Measurements from ENCODE around the gene CDH26. TPM values are rescaled to one million over a fixed set of nuclear protein-coding genes. Genes with fewer than 3 reads are reported as not detected.

CDH26 gene
- polyA plus RNA-seq, 1 donor (not counting 4 experiments of a cell fraction or from before 2014, with no cell fraction given), result 1.1 TPM

DNA sequence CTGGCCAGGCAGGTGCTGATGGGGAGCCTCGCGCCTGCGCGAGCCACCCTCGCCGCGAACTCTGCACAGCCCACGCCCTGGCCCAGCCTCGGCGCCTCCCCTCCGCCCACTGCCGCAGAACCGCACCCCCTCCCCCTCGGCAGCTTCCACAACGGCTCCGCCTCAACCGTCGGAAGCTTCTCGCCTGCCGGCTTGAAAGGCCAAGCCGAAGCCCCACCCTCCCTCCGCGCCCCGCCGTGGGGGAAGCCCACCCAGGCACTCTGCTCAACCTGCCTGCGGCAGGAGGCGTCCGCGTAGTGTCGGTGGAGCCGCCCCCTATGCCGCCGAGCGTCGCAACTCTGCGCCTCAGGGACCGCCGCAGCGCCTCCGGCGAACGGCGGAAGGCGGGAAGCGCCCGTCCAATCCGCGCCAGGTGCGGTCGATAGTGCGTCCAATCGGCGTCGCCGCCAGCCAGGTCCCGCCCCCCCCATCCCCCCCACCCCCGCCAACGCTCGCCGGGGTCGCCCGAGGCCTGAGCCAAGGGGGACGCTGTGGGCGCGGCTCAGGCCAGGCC lies 24.9 kb upstream of the CDH26 start, which contains the start of gene SYCP2:
SYCP2 (minus strand) TSS at position 342 of the 553 bp plus-strand sequence. CDS start 11,224 bp downstream, outside the sequence.
- Histone ChIP-seq H3K79me2 (ENCODE audit: control insufficient read depth, insufficient read depth, low read length) (peaks cover 8% of the 10 kb centered on the region), H3K9ac (ENCODE audit: control insufficient read depth, extremely low read depth, insufficient read depth, low read length) (peak within 1 kb of the TSS; percentile 26), H3K9me1 (ENCODE audit: control insufficient read depth, extremely low read depth, insufficient read depth, low read length) (no peaks in the 10 kb centered on the region), H3K27me3 (ENCODE audit: control insufficient read depth, extremely low read depth, insufficient read depth, low read length) (no peaks in the 10 kb centered on the region), H3K27ac (ENCODE audit: control insufficient read depth, insufficient read depth, low read length) (no peak within 1 kb of the TSS), H4K20me1 (ENCODE audit: control insufficient read depth, extremely low read depth, insufficient read depth, low read length) (no peaks in the 10 kb centered on the region), H3K4me1 (ENCODE audit: control insufficient read depth, extremely low read depth, insufficient read depth, low read length) (peaks cover 20% of the 10 kb centered on the region), H3K4me3 (ENCODE audit: control insufficient read depth in 2 of 3, extremely low read depth in 1 of 3, insufficient read depth in 2 of 3, low read depth in 1 of 3, low read length in 3 of 3) (peak within 1 kb of the TSS; percentile 54 to 68 (median 54)), H3K4me2 (ENCODE audit: control insufficient read depth, extremely low read depth, insufficient read depth, low read depth, low read length) (peak within 1 kb of the TSS; percentile 63), H2AFZ (ENCODE audit: control insufficient read depth, low read length) (peak within 1 kb of the TSS; percentile 79), H3K36me3 (ENCODE audit: control insufficient read depth in 2 of 2, extremely low read depth in 1 of 2, insufficient read depth in 2 of 2, low read length in 2 of 2) (no peaks in the 10 kb centered on the region), H3K9me3 (ENCODE audit: control insufficient read depth, low read depth, low read length) (no peaks in the 10 kb centered on the region)
- FAIRE-seq, result no peak
- dilution Hi-C loops (cut with MboI; ENCODE audit: extremely low pct_ligation_motif_present, low sequenced_read_pairs), result no loop called here
- DNase-seq (ENCODE audit: low read depth, low spot score), result no peak
- TF ChIP-seq EZH2 (IDR thresholded peaks at IDR 0.05; ENCODE audit: low read length), result no peak
- TF ChIP-seq, protein P1, sequence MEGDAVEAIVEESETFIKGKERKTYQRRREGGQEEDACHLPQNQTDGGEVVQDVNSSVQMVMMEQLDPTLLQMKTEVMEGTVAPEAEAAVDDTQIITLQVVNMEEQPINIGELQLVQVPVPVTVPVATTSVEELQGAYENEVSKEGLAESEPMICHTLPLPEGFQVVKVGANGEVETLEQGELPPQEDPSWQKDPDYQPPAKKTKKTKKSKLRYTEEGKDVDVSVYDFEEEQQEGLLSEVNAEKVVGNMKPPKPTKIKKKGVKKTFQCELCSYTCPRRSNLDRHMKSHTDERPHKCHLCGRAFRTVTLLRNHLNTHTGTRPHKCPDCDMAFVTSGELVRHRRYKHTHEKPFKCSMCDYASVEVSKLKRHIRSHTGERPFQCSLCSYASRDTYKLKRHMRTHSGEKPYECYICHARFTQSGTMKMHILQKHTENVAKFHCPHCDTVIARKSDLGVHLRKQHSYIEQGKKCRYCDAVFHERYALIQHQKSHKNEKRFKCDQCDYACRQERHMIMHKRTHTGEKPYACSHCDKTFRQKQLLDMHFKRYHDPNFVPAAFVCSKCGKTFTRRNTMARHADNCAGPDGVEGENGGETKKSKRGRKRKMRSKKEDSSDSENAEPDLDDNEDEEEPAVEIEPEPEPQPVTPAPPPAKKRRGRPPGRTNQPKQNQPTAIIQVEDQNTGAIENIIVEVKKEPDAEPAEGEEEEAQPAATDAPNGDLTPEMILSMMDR (optimal IDR thresholded peaks at IDR 0.05 in 1 of 3, IDR thresholded peaks at IDR 0.05 in 1 of 3, conservative IDR thresholded peaks at IDR 0.05 in 1 of 3; ENCODE audit: extremely low read depth in 1 of 3, insufficient read depth in 2 of 3, low read length in 3 of 3), result no peak

DNA sequence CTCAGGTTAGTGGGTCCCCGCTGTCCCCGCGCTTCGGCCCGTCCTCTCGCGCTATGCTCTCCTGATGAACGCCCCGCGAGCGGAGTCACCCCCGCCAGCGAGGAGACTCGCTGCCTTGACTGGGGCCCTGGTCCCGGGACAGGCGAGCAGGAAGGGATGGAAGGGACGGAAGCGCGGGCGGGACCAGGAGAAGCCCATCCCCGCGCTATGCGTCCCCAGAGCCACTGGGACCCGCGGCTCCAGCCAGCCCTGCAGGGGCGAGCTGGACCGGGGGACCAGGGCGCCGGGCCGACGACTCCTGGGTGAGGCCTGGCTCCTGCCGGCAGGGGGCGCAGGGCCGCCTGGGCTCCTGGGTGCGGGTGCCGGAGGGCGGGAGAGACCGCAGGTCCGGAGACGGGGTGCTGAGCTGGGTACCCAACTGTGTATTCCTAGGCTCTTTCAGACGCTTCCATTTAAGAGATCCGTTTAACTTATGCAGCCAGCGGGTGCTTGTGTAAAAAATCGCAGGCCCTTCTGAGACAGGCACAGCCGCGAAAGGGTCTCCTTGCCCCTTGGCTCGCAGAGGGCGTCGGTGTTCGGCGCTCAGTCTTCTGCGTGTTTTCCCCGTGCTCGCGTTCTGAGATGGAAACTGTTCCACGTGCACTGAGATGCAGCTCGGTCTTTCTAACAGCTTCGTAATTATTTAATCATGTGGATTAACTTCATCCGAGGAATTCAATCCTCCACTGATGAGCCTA lies 24.2 kb upstream of the CDH26 start:
- dilution Hi-C loops (cut with MboI; ENCODE audit: extremely low pct_ligation_motif_present, low sequenced_read_pairs), result no loop called here
- DNase-seq (ENCODE audit: low read depth, low spot score) (no peak), FAIRE-seq (no peak)
- Histone ChIP-seq H3K9ac (ENCODE audit: control insufficient read depth, extremely low read depth, insufficient read depth, low read length) (peak overlapping the region; percentile 26), H2AFZ (ENCODE audit: control insufficient read depth, low read length) (peak overlapping the region; percentile 79), H3K79me2 (ENCODE audit: control insufficient read depth, insufficient read depth, low read length) (peaks cover 12% of the 10 kb centered on the region), H4K20me1 (ENCODE audit: control insufficient read depth, extremely low read depth, insufficient read depth, low read length) (no peaks in the 10 kb centered on the region), H3K27ac (ENCODE audit: control insufficient read depth, insufficient read depth, low read length) (no peak overlapping the region), H3K36me3 (ENCODE audit: control insufficient read depth in 2 of 2, extremely low read depth in 1 of 2, insufficient read depth in 2 of 2, low read length in 2 of 2) (no peaks in the 10 kb centered on the region), H3K4me2 (ENCODE audit: control insufficient read depth, extremely low read depth, insufficient read depth, low read depth, low read length) (peak overlapping the region; percentile 63), H3K4me1 (ENCODE audit: control insufficient read depth, extremely low read depth, insufficient read depth, low read length) (peaks cover 26% of the 10 kb centered on the region), H3K4me3 (ENCODE audit: control insufficient read depth in 2 of 3, extremely low read depth in 1 of 3, insufficient read depth in 2 of 3, low read depth in 1 of 3, low read length in 3 of 3) (peak overlapping the region; percentile 54 to 68 (median 54)), H3K27me3 (ENCODE audit: control insufficient read depth, extremely low read depth, insufficient read depth, low read length) (no peaks in the 10 kb centered on the region), H3K9me1 (ENCODE audit: control insufficient read depth, extremely low read depth, insufficient read depth, low read length) (no peaks in the 10 kb centered on the region), H3K9me3 (ENCODE audit: control insufficient read depth, low read depth, low read length) (no peaks in the 10 kb centered on the region)
- TF ChIP-seq EZH2 (IDR thresholded peaks at IDR 0.05; ENCODE audit: low read length), result no peak
- TF ChIP-seq, protein P1 (optimal IDR thresholded peaks at IDR 0.05 in 1 of 3, IDR thresholded peaks at IDR 0.05 in 1 of 3, conservative IDR thresholded peaks at IDR 0.05 in 1 of 3; ENCODE audit: extremely low read depth in 1 of 3, insufficient read depth in 2 of 3, low read length in 3 of 3), result peak; percentile 67 to 96 (median 86)

Data from keratinocyte (primary cell).